ENCODE results near the gene MARK2.

The MARK2 gene

GRCh38 chr11:63813035-63813562 is 25.8 kb upstream of the MARK2 start, which contains the start of gene SPINDOC:
TSS of gene SPINDOC (plus strand) at chr11:63813456. CDS start at chr11:63813687, 231 bp downstream.
- H3K4me3 ChIP-seq (ENCODE audit: low read length): peak within 1 kb of the TSS; percentile 88
- no peak for DNase-seq (ENCODE audit: low read depth, low spot score)
- no CpG with 5 or more reads among the region's 65 CpGs for WGBS (ENCODE audit: insufficient coverage, insufficient read length)
- H3K27ac ChIP-seq (ENCODE audit: low read length): no peak within 1 kb of the TSS
- 0 out of 2 replicates have a peak, but pooled peaks cover 1% of the 10 kb centered on the region for H3K4me1 ChIP-seq (ENCODE audit: control insufficient read depth, insufficient read depth, low read length)
- no peaks in the 10 kb centered on the region for H3K9me3 ChIP-seq (ENCODE audit: control insufficient read depth, insufficient read depth, low read length)
- peaks cover 1% of the 10 kb centered on the region; the same call in 1 of the 2 replicates for H3K27me3 ChIP-seq (ENCODE audit: control insufficient read depth, insufficient read depth, low read length)
- peaks cover 14% of the 10 kb centered on the region for H3K36me3 ChIP-seq (ENCODE audit: control insufficient read depth, insufficient read depth, low read length)

- Histone ChIP-seq H3K27ac (ENCODE audit: low read length) (no peak overlapping the region), H3K27me3 (ENCODE audit: control insufficient read depth, insufficient read depth, low read length) (peaks cover 1% of the 10 kb centered on the region; the same call in 1 of the 2 replicates), H3K36me3 (ENCODE audit: control insufficient read depth, insufficient read depth, low read length) (peaks cover 21% of the 10 kb centered on the region), H3K4me3 (ENCODE audit: low read length) (peak overlapping the region; percentile 88), H3K9me3 (ENCODE audit: control insufficient read depth, insufficient read depth, low read length) (no peaks in the 10 kb centered on the region), H3K4me1 (ENCODE audit: control insufficient read depth, insufficient read depth, low read length) (0 out of 2 replicates have a peak, but pooled peaks cover 1% of the 10 kb centered on the region)
- no peak for DNase-seq (ENCODE audit: low read depth, low spot score)
- no CpG with 5 or more reads among the region's 74 CpGs for WGBS (ENCODE audit: insufficient coverage, insufficient read length)
Measured at GRCh38 chr11:63813563-63814382, 25.1 kb upstream of the MARK2 start.

DNA sequence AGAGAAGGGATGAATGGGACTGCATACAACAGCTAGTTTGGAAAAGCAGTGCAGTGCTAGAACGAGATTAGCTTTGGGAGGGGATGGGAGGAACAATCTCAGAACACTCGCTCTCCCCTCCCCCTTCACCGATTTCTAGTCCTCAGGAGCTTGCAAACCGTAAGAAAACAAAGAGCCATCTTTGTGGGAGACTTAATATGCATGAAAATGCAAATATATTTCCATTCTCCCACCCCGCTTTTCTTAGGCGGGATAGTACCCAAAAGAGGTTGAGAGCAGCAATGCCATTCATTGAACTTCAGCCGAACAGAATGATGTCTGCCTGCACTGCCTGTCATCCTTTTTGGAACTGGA is 24.6 kb upstream of the MARK2 start:
- Histone ChIP-seq H3K4me3 (ENCODE audit: low read length) (peak overlapping the region; percentile 88), H3K9me3 (ENCODE audit: control insufficient read depth, insufficient read depth, low read length) (no peaks in the 10 kb centered on the region), H3K4me1 (ENCODE audit: control insufficient read depth, insufficient read depth, low read length) (0 out of 2 replicates have a peak, but pooled peaks cover 1% of the 10 kb centered on the region), H3K36me3 (ENCODE audit: control insufficient read depth, insufficient read depth, low read length) (peaks cover 23% of the 10 kb centered on the region), H3K27me3 (ENCODE audit: control insufficient read depth, insufficient read depth, low read length) (peaks cover 1% of the 10 kb centered on the region; the same call in 1 of the 2 replicates), H3K27ac (ENCODE audit: low read length) (no peak overlapping the region)
- DNase-seq (ENCODE audit: low read depth, low spot score): no peak
- WGBS (ENCODE audit: insufficient coverage, insufficient read length): no CpG with 5 or more reads among the region's 7 CpGs

DNA sequence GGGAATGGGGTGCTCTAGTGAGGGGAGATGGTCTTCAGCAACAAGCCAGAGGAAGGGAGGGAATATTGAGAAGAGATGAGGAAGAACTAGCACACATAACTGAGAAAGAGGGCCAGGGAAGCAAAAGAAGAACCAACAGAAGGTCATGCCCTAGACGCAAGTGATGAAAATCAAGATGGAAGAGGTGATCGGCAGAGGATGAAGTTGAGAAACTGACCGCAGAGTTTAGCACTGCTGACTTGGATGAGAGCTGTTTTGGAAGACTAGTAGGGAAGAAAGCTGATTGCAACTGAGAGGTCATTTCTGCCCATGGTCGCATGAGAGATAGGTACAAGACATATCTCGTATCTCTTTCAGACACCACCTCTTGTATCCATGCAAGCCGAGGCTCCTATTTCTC is 22.7 kb upstream of the MARK2 start:
- DNase-seq (ENCODE audit: low read depth, low spot score): no peak
- H3K4me3 ChIP-seq (ENCODE audit: low read length): no peak overlapping the region
- 0 out of 2 replicates have a peak, but pooled peaks cover 1% of the 10 kb centered on the region for H3K4me1 ChIP-seq (ENCODE audit: control insufficient read depth, insufficient read depth, low read length)
- H3K27me3 ChIP-seq (ENCODE audit: control insufficient read depth, insufficient read depth, low read length): peaks cover 1% of the 10 kb centered on the region; the same call in 1 of the 2 replicates
- H3K27ac ChIP-seq (ENCODE audit: low read length): no peak overlapping the region
- peaks cover 32% of the 10 kb centered on the region for H3K36me3 ChIP-seq (ENCODE audit: control insufficient read depth, insufficient read depth, low read length)
- no CpG with 5 or more reads among the region's 6 CpGs for WGBS (ENCODE audit: insufficient coverage, insufficient read length)
- H3K9me3 ChIP-seq (ENCODE audit: control insufficient read depth, insufficient read depth, low read length): no peaks in the 10 kb centered on the region

DNA sequence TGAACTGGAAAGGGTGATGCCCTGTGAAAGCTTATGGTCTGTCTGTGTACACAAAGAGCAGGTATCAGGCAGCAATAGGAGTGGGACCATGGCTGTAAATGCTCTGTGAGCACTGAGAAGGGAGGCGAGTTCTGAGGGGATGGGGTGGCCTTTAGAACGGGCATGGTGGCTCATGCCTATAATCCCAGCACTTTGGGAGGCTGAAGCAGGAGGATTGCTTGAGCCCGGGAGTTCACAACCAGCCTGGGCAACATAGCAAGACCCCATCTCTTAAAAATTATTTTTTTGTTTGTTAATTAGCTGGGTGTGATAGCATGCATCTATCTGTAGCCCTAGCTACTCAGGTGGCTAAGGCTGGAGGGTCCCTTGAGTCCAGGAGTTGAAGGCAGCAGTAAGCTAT is 22.2 kb upstream of the MARK2 start:
- no CpG with 5 or more reads among the region's 3 CpGs for WGBS (ENCODE audit: insufficient coverage, insufficient read length)
- Histone ChIP-seq H3K36me3 (ENCODE audit: control insufficient read depth, insufficient read depth, low read length) (peaks cover 37% of the 10 kb centered on the region), H3K9me3 (ENCODE audit: control insufficient read depth, insufficient read depth, low read length) (no peaks in the 10 kb centered on the region), H3K4me1 (ENCODE audit: control insufficient read depth, insufficient read depth, low read length) (no peaks in the 10 kb centered on the region), H3K27me3 (ENCODE audit: control insufficient read depth, insufficient read depth, low read length) (peaks cover 1% of the 10 kb centered on the region; the same call in 1 of the 2 replicates), H3K4me3 (ENCODE audit: low read length) (no peak overlapping the region), H3K27ac (ENCODE audit: low read length) (no peak overlapping the region)
- DNase-seq (ENCODE audit: low read depth, low spot score): no peak

DNA sequence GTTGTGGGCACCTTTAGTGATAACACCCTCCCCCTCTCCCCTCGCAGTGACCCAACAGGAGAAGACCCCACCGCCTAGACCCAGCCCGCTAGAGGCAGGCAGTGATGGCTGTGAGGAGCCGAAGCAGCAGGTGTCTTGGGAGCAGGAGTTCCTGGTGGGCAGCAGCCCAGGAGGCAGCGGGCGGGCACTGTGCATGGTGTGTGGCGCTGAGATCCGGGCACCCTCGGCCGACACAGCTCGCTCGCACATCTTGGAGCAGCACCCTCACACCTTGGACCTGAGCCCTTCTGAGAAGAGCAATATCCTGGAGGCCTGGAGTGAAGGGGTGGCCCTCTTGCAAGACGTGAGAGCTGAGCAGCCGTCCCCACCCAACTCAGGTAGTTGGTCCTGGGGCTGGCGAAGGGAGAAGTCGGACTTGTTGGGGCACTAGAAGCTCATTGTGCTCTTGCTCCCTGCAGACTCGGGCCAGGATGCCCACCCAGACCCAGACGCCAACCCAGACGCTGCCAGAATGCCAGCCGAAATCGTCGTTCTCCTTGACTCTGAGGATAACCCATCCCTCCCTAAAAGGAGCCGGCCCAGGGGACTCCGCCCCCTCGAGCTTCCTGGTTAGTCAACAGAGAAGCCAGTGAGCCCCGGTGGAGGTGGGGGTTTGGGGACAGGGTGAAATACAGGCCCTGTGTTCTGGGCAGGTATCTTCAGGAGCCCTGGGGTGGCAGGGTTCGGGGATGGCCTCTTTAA is 21.0 kb upstream of the MARK2 start:
- H3K9me3 ChIP-seq (ENCODE audit: control insufficient read depth, insufficient read depth, low read length): no peaks in the 10 kb centered on the region
- WGBS (ENCODE audit: insufficient coverage, insufficient read length): no CpG with 5 or more reads among the region's 27 CpGs
- no peak overlapping the region for H3K27ac ChIP-seq (ENCODE audit: low read length)
- no peaks in the 10 kb centered on the region for H3K27me3 ChIP-seq (ENCODE audit: control insufficient read depth, insufficient read depth, low read length)
- no peaks in the 10 kb centered on the region for H3K4me1 ChIP-seq (ENCODE audit: control insufficient read depth, insufficient read depth, low read length)
- H3K4me3 ChIP-seq (ENCODE audit: low read length): no peak overlapping the region
- peaks cover 44% of the 10 kb centered on the region for H3K36me3 ChIP-seq (ENCODE audit: control insufficient read depth, insufficient read depth, low read length)
- no peak for DNase-seq (ENCODE audit: low read depth, low spot score)

DNA sequence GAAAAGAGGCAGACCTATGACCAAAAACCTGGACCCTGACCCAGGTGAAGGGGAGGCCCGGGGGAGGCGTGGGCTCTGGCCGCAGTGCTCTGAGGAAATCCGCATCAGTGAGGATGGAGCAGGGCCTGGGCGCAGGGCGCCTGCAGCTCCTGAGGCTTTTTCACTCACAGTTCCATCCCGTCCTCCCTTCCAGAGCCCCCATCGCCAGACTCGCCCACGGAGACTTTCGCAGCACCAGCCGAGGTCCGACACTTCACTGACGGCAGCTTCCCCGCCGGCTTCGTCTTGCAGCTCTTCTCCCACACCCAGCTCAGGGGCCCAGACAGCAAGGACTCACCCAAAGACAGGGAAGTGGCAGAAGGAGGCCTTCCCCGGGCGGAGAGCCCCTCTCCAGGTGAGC is 20.3 kb upstream of the MARK2 start:
- H3K27ac ChIP-seq (ENCODE audit: low read length): no peak overlapping the region
- no peak for DNase-seq (ENCODE audit: low read depth, low spot score)
- no peaks in the 10 kb centered on the region for H3K4me1 ChIP-seq (ENCODE audit: control insufficient read depth, insufficient read depth, low read length)
- peaks cover 48% of the 10 kb centered on the region for H3K36me3 ChIP-seq (ENCODE audit: control insufficient read depth, insufficient read depth, low read length)
- H3K4me3 ChIP-seq (ENCODE audit: low read length): no peak overlapping the region
- no peaks in the 10 kb centered on the region for H3K27me3 ChIP-seq (ENCODE audit: control insufficient read depth, insufficient read depth, low read length)
- WGBS (ENCODE audit: insufficient coverage, insufficient read length): no CpG with 5 or more reads among the region's 19 CpGs
- no peaks in the 10 kb centered on the region for H3K9me3 ChIP-seq (ENCODE audit: control insufficient read depth, insufficient read depth, low read length)

DNA sequence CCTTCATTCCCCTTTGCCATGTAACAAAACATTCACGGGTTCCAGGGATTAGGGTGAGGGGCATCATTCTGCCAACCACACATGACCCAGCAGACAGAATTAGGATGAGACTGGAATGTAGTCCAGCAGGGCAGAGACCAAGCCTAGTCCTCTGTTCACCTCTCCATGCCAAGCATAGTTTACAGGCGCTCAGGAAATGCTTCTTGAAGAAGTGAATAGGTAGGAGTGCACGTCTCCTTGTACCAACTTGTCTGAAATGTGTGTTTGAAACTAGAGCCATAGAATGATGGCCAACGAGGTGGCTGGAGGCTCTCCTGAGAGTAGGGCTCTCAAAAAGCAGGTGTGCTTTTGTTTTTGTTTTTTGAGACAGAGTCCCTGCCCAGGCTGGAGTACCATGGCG is 17.5 kb upstream of the MARK2 start:
- WGBS (ENCODE audit: insufficient coverage, insufficient read length): no CpG with 5 or more reads among the region's 5 CpGs
- no peak for DNase-seq (ENCODE audit: low read depth, low spot score)
- Histone ChIP-seq H3K4me1 (ENCODE audit: control insufficient read depth, insufficient read depth, low read length) (no peaks in the 10 kb centered on the region), H3K9me3 (ENCODE audit: control insufficient read depth, insufficient read depth, low read length) (no peaks in the 10 kb centered on the region), H3K36me3 (ENCODE audit: control insufficient read depth, insufficient read depth, low read length) (peaks cover 55% of the 10 kb centered on the region), H3K27me3 (ENCODE audit: control insufficient read depth, insufficient read depth, low read length) (no peaks in the 10 kb centered on the region), H3K4me3 (ENCODE audit: low read length) (no peak overlapping the region), H3K27ac (ENCODE audit: low read length) (no peak overlapping the region)

- H3K36me3 ChIP-seq (ENCODE audit: control insufficient read depth, insufficient read depth, low read length): peaks cover 23% of the 10 kb centered on the region
- DNase-seq (ENCODE audit: low read depth, low spot score): no peak
- peaks cover 3% of the 10 kb centered on the region for H3K4me1 ChIP-seq (ENCODE audit: control insufficient read depth, insufficient read depth, low read length)
- no peak overlapping the region for H3K4me3 ChIP-seq (ENCODE audit: low read length)
- no peaks in the 10 kb centered on the region for H3K27me3 ChIP-seq (ENCODE audit: control insufficient read depth, insufficient read depth, low read length)
- no CpG with 5 or more reads among the region's 17 CpGs for WGBS (ENCODE audit: insufficient coverage, insufficient read length)
- no peak overlapping the region for H3K27ac ChIP-seq (ENCODE audit: low read length)
- no peaks in the 10 kb centered on the region for H3K9me3 ChIP-seq (ENCODE audit: control insufficient read depth, insufficient read depth, low read length)
Measured at GRCh38 chr11:63826471-63827190, 12.3 kb upstream of the MARK2 start.

Data from iPS DF 6.9 (cell line).